ACHN (cell line): ENCODE measurements around the gene ABCA2.

ENCODE experiments used
- DNase-seq: peaks from one replicate; pipeline ENCODE4 v3.0.0-alpha.2; 2015
- in situ Hi-C: cut with HindIII; loops from 2 replicates; pipeline ENCODE4 v1.10.0; 2017; ENCODE audit warnings: low sequenced_read_pairs, low pct_ligation_motif_present, low pct_unique_long_range_greater_than_20kb

ABCA2 gene

GRCh38 chr9:137021568-137021978, 6.5 kb downstream of the ABCA2 start:
- DNase-seq = no peak
- in situ Hi-C loops = no loop called here

DNA sequence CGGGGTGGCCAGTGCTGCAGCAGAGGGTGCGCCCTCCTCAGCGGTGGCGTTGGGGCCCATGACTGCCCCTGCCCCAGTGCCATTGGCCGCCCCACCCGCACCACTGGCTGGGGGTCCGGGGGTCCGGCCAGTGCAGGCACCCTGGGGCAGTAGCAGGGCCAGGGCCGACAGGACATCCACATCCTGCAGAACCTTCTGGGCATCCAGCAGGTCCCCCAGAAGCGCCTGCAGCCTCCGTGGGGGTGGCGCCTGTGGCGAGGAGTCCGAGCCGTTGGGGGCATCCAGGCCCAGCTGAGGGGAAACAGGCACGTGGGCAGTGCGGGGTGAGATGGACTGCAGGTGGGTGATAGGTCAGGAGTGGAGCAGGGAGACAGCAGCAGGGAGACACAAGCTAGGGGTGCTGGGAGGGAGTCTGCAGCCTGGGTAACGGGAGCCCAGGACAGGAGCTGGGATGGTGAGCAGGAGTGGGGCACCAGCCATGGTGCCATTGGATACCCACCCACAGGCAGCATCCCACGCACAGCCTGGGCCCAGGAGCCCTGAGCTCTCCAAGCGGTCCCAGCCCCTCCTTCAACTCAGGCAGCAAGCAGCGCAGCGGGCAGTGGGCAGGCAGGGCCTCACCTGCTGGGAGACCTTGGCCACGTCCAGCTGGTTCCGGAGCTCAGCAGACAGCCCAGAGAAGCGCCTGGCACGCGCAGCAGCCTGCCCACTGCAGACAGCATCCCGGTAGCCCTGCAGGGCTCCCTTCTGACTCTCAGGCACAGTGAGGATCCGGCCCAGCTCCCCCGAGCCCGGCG, 7.1 kb downstream of the ABCA2 start:
- in situ Hi-C loops = no loop called here
- no peak for DNase-seq

GRCh38 chr9:137019891-137020683, 8.0 kb downstream of the ABCA2 start:
- DNase-seq = no peak
- in situ Hi-C loops = no loop called here

DNA sequence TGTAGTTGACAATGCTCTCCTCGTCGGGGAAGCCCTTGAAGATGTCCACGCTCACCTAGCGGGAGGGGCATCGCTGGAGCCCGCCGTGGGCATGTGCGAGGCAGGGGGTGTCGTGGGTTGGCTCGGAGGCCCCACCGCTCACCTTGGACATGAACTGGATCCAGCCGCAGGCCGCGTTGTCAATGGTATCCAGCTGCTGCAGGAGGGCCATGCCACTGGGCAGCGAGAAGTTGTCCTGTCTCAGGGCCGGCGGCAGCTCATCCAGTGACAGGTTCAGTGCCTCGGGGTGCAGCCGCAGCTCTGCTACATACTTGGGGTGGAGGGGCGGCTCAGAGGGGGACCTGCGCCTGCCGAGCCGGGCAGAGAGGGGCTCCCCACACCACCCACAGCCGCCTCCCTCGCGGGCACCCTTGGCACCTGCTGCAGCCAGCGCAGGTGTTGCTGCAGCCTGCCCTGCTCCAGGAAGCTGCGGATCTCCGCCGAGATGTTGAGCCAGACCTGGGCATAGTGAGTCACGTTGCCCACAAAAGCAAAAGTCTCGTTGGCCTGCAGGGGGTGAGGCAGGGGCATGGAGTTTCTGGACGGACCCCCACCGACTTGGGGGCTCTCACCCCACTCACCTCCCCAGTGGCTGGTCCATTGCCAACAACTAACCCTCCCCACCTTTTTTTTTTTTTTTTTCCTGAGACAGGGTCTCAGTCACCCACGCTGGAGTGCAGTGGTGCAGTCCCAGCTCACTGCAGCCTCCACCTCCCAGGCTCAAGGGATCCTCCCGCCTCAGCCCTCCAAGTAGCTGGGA, 9.1 kb downstream of the ABCA2 start:
- in situ Hi-C loops = no loop called here
- no peak for DNase-seq

DNA sequence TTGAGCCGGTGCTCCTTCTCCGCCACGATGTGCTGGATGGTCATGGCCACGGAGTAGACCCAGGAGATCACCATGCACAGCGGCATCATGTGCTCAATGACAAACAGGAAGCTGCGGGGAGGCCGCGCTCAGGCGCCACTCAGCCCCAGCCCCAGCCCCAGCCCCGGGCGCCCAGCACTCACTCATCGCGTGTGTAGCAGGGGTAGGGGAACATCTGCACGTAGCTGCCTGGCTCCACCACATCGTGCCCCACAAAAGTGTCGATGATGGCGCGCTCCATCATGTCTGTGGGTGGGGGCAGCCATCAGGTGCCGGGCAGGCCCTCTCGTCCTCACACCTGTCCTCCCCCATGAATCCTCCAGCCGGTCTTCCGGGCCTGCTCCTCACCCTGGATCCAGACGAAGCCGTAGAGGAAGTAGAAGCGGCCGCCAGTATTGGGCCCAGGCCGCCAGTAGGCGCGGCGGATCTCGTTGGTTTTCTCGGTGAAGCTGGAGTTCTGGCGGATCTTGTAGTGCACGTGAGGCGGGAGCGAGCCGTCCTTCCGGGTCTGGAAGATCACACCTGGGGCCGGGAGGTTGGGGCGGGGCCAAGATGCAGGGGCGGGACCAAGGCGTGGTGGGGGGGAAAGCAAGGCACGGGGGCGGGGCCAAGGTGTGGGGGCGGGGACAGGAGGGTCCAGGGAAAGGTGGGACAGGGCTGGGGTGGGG, 10.1 kb downstream of the ABCA2 start:
- in situ Hi-C loops = no loop called here
- no peak for DNase-seq

- in situ Hi-C loops = no loop called here
- DNase-seq = no peak
Observed at GRCh38 chr9:137017071-137017470, 11.0 kb downstream of the ABCA2 start.

DNA sequence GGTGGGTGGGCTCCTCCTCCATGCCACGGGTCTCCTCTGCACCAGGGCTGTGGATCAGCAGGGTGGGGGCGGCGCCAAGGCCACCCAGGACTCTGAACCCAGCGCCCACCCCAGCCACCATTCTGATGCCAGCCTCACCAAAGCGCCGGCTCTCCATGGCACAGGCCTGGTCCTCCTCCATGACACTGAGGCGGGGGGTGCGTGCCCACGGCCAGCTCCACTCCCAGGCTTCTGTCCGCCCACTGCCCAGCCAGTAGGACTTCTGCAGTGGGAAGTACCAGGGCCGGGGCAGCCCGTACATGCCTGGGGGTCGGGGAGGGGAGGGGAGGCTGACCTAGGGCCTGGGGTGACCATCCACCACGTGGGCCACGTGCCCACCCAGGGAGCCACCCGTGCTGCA, 11.6 kb downstream of the ABCA2 start:
- no peak for DNase-seq
- in situ Hi-C loops = no loop called here

DNA sequence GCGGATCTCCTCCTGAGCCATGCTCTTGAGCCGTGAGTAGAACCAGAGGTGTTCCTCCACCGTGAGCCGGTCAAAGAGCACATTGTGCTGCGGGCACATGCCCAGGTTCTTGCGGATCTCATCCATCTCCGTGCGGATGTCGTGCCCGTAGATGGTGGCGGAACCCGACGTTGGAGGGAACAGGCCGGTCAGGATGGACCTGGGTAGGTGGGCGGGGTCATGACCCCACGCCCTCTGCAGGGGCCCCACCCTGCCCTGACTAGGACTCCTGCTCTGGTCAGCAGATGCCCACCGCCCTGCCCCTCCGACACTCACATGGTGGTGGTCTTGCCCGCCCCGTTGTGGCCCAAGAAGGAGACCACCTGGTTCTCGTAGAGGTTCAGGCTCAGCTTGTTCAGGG, 12.1 kb downstream of the ABCA2 start:
- DNase-seq = no peak
- in situ Hi-C loops = no loop called here

DNA sequence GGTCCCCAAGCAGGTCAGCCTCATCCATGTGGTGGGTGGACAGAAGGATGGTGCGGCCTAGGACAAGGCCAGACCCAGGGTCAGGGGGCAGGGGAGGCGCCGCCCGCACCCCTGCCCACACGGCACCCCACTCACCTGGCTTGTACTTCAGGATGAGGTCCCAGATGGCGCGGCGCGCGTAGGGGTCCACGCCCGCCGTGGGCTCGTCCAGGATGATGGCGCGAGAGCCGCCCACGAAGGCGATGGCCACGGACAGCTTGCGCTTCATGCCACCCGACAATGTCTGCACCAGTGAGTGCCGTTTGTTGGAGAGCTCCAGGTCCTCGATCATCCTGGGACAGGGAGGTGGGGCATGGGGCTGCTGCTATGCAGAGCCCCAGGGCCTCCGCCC, 12.5 kb downstream of the ABCA2 start:
- in situ Hi-C loops = no loop called here
- DNase-seq = no peak

DNA sequence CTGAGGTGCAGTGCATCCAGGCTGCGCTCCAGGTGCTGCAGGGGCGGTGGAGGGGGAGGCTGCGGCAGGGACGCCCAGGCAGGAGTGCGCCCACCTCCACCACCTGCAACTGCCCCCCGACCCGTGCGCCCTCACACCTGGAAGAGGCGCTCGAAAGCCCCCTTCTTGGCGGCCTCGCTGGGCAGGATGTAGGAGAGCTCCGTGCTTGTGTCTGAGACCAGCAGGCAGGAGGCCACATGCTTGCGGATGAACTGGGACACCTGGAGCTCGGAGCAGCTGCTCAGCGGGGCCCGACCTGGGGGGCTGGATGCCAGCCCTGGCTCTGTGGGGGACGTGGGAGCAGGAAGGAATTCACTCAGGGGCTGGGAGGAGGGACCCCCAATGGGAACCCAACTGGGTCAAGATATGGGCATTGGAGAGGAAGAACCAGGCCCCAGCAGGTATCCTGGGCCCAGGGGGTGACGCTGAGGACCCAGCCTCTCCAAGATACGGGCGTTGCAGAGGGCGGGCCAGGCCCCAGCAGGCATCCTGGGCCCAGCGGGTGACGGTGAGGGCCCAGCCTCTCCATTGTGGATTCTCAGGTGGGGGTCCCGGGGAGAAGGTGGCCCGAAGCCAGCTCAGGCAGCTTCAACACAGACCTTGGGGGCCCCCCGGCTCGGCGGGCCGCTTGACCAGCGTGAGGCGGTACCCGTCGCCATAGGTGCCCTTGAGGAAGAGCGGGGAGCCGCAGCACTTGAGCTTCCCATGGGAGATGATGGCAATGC, 13.1 kb downstream of the ABCA2 start:
- in situ Hi-C loops = no loop called here
- no peak for DNase-seq

- no peak for DNase-seq
- in situ Hi-C loops = no loop called here
Observed at GRCh38 chr9:137014166-137014565, 13.9 kb downstream of the ABCA2 start.

DNA sequence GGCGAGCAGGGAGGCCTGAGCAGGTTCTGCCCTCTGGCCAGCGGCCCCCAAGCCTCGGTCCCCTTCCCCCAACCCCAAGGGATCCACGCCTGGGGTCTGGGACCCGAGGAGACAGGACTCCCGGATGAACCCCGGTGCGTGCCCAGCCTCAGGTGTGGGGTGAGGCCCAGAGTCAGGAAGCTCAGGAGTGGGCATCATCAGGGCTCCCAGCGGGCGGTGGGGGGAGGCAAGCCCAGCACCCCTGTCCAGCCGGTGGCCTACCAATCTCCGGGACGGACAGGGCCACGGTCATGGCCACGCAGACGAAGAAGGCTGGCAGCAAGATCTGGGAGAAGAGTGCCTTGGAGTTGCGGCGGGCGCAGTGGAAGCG, 14.5 kb downstream of the ABCA2 start:
- in situ Hi-C loops = no loop called here
- DNase-seq = no peak

- DNase-seq = no peak
- in situ Hi-C loops = no loop called here
Observed at GRCh38 chr9:137012694-137013570, 15.1 kb downstream of the ABCA2 start.

- in situ Hi-C loops = no loop called here
- no peak for DNase-seq
Observed at GRCh38 chr9:137011907-137012675, 15.9 kb downstream of the ABCA2 start.

DNA sequence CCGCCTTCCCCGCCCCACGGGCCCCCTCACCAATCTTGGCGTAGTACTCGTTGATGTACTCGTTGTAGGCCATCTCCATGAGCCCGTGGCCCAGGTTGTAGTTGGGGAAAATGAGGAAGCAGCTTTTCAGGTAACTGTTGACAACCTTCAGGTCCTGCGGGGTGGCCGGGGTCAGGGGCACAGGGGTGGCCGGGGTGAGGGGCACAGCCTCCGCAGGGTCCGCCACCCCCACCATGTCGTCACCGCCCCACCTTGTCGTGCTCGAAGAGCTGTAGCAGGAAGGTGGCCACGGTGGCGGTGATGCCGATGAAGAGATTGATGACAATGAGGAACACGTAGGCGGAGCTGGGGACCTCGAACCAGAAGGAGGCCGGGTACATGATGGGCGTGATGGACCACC, 16.9 kb downstream of the ABCA2 start:
- in situ Hi-C loops = no loop called here
- DNase-seq = no peak

- in situ Hi-C loops = no loop called here
- DNase-seq = no peak
Observed at GRCh38 chr9:137009938-137010732, 17.9 kb downstream of the ABCA2 start.
